ENCODE measurements around the gene PSMG4. TPM values are rescaled to one million over a fixed set of nuclear protein-coding genes. Genes with fewer than 3 reads are reported as not detected.

The PSMG4 gene
- total RNA-seq, 1 donor from 2014 or later, result 25.0 TPM

- no peaks in the 10 kb centered on the region for H3K36me3 ChIP-seq
- TF ChIP-seq POLR2A (IDR thresholded peaks at IDR 0.05) (no peak), POLR2AphosphoS5 (IDR thresholded peaks at IDR 0.05; ENCODE audit: insufficient read depth in 1 of 2, low read depth in 1 of 2) (no peak)
- TF ChIP-seq, protein P1, sequence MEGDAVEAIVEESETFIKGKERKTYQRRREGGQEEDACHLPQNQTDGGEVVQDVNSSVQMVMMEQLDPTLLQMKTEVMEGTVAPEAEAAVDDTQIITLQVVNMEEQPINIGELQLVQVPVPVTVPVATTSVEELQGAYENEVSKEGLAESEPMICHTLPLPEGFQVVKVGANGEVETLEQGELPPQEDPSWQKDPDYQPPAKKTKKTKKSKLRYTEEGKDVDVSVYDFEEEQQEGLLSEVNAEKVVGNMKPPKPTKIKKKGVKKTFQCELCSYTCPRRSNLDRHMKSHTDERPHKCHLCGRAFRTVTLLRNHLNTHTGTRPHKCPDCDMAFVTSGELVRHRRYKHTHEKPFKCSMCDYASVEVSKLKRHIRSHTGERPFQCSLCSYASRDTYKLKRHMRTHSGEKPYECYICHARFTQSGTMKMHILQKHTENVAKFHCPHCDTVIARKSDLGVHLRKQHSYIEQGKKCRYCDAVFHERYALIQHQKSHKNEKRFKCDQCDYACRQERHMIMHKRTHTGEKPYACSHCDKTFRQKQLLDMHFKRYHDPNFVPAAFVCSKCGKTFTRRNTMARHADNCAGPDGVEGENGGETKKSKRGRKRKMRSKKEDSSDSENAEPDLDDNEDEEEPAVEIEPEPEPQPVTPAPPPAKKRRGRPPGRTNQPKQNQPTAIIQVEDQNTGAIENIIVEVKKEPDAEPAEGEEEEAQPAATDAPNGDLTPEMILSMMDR (IDR thresholded peaks at IDR 0.05), result no peak
- intact Hi-C loops (cut with DNase I), result no loop called here
- H3K9me3 ChIP-seq, result no peaks in the 10 kb centered on the region
- no peak for DNase-seq (ENCODE audit: extremely low spot score in 2 of 2)
- H3K27me3 ChIP-seq, result no peaks in the 10 kb centered on the region
- no peak overlapping the region for H3K27ac ChIP-seq
- no peaks in the 10 kb centered on the region for H3K4me1 ChIP-seq
- no peak overlapping the region for H3K4me3 ChIP-seq
Observed at GRCh38 chr6:3297909-3298308, 39.2 kb downstream of the PSMG4 start.

- no peaks in the 10 kb centered on the region for H3K9me3 ChIP-seq
- DNase-seq (ENCODE audit: extremely low spot score in 2 of 2), result no peak
- H3K4me3 ChIP-seq, result no peak overlapping the region
- no peaks in the 10 kb centered on the region for H3K36me3 ChIP-seq
- no peaks in the 10 kb centered on the region for H3K4me1 ChIP-seq
- TF ChIP-seq, protein P1 (IDR thresholded peaks at IDR 0.05), result no peak
- TF ChIP-seq POLR2A (IDR thresholded peaks at IDR 0.05), result no peak
- no peak for TF ChIP-seq POLR2AphosphoS5 (IDR thresholded peaks at IDR 0.05; ENCODE audit: insufficient read depth in 1 of 2, low read depth in 1 of 2)
- no peak overlapping the region for H3K27ac ChIP-seq
- intact Hi-C loops (cut with DNase I), result no loop called here
- no peaks in the 10 kb centered on the region for H3K27me3 ChIP-seq
Observed at GRCh38 chr6:3299221-3299620, 40.5 kb downstream of the PSMG4 start.

GRCh38 chr6:3301506-3301905 is 42.8 kb downstream of the PSMG4 start:
- H3K27me3 ChIP-seq, result no peaks in the 10 kb centered on the region
- H3K4me3 ChIP-seq, result no peak overlapping the region
- intact Hi-C loops (cut with DNase I), result no loop called here
- no peaks in the 10 kb centered on the region for H3K36me3 ChIP-seq
- H3K27ac ChIP-seq, result no peak overlapping the region
- no peaks in the 10 kb centered on the region for H3K9me3 ChIP-seq
- no peaks in the 10 kb centered on the region for H3K4me1 ChIP-seq
- TF ChIP-seq, protein P1 (IDR thresholded peaks at IDR 0.05), result no peak
- TF ChIP-seq POLR2AphosphoS5 (IDR thresholded peaks at IDR 0.05; ENCODE audit: insufficient read depth in 1 of 2, low read depth in 1 of 2) (no peak), POLR2A (IDR thresholded peaks at IDR 0.05) (no peak)
- DNase-seq (ENCODE audit: extremely low spot score in 2 of 2), result no peak

DNA sequence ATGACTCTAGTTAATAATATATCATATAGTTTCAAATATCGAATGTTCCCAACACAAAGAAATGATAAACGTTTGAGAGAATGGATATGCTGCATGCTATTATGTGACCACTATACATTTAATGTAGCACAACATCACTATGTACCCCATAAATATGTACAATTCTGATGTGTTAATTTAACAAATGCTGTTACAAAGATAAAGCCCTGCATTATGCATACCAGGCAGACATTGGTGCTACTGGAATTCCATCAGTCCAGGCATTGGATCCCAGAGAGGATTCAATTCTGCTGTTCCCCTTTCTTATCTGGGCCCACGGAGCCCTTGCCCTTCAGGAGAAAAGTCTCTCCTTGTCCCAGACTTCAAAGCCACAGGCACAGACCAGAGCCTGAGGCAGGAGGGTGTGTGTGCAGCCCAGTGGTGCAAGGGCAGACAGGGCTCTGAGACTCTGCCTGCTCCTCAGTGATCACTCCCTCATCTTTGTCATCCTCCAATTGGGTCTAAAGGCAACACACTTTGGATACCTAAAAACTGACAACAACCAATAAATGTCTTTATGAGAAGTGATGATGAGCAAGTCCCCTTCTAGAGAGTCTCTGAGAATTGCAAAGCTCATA is 45.2 kb downstream of the PSMG4 start:
- Histone ChIP-seq H3K27ac (no peak overlapping the region), H3K9me3 (no peaks in the 10 kb centered on the region), H3K27me3 (no peaks in the 10 kb centered on the region), H3K4me1 (no peaks in the 10 kb centered on the region), H3K4me3 (no peak overlapping the region), H3K36me3 (no peaks in the 10 kb centered on the region)
- TF ChIP-seq, protein P1 (IDR thresholded peaks at IDR 0.05), result no peak
- TF ChIP-seq POLR2A (IDR thresholded peaks at IDR 0.05), result no peak
- TF ChIP-seq POLR2AphosphoS5 (IDR thresholded peaks at IDR 0.05; ENCODE audit: insufficient read depth in 1 of 2, low read depth in 1 of 2), result no peak
- no peak for DNase-seq (ENCODE audit: extremely low spot score in 2 of 2)
- intact Hi-C loops (cut with DNase I), result no loop called here

- no peaks in the 10 kb centered on the region for H3K4me1 ChIP-seq
- H3K9me3 ChIP-seq, result no peaks in the 10 kb centered on the region
- H3K27ac ChIP-seq, result no peak overlapping the region
- intact Hi-C loops (cut with DNase I), result no loop called here
- H3K27me3 ChIP-seq, result no peaks in the 10 kb centered on the region
- TF ChIP-seq POLR2A (IDR thresholded peaks at IDR 0.05) (no peak), POLR2AphosphoS5 (IDR thresholded peaks at IDR 0.05; ENCODE audit: insufficient read depth in 1 of 2, low read depth in 1 of 2) (no peak)
- TF ChIP-seq, protein P1 (IDR thresholded peaks at IDR 0.05), result no peak
- DNase-seq (ENCODE audit: extremely low spot score in 2 of 2), result no peak
- H3K4me3 ChIP-seq, result no peak overlapping the region
- H3K36me3 ChIP-seq, result no peaks in the 10 kb centered on the region
Observed at GRCh38 chr6:3304500-3305215, 45.9 kb downstream of the PSMG4 start.
